Gastrocnemius medialis (tissue), 4 donors: ENCODE data around the gene MMRN2. TPM values are rescaled to one million over a fixed set of nuclear protein-coding genes. Genes with fewer than 3 reads are reported as not detected.
"Not testable (repeated sequence)": the region's sequence is repeated elsewhere in the genome, so short reads cannot be mapped to it uniquely, and the experiment has no call there.

Experiments
- ATAC-seq, 2 donors: fragments of 150-250 bp; one replicate each; pipeline ENCODE4 v1.9.1; 2016
- DNase-seq, 2 donors: peaks; one replicate each; pipeline ENCODE4 v3.0.0-alpha.2; 2019
- H3K27ac ChIP-seq, 4 donors: fragments of 200-600 bp; sonication (generic); 1 replicate in 1 of 4; 2 replicates in 3 of 4; pipeline ENCODE4 v1.5.1; 2016 to 2018; ENCODE audit warnings: mild to moderate bottlenecking in 2 of 4, moderate library complexity in 1 of 4
- H3K27me3 ChIP-seq, 3 donors: fragments of 200-600 bp; sonication (generic) in 2 of 3; 1 replicate in 1 of 3; 2 replicates in 2 of 3; pipeline versions ENCODE4 v1.5.1 to v1.6.0; 2016 to 2019; ENCODE audit warnings: mild to moderate bottlenecking in 1 of 3, moderate library complexity in 1 of 3
- H3K36me3 ChIP-seq, 2 donors: fragments of 200-600 bp; sonication (generic) in 1 of 2; one replicate each; pipeline ENCODE4 v1.5.1; 2017 to 2018
- H3K4me1 ChIP-seq, 2 donors: fragments of 200-600 bp; sonication (generic) in 1 of 2; one replicate each; pipeline ENCODE4 v1.5.1; 2016 to 2017; ENCODE audit warnings: mild to moderate bottlenecking in 2 of 2
- H3K4me3 ChIP-seq, 4 donors: fragments of 200-600 bp; sonication (generic) in 3 of 4; 1 replicate in 1 of 4; 2 replicates in 3 of 4; pipeline ENCODE4 v1.5.1; 2016 to 2019; ENCODE audit warnings: mild to moderate bottlenecking in 2 of 4
- H3K9me3 ChIP-seq, 3 donors: fragments of 200-600 bp; sonication (generic) in 2 of 3; 1 replicate in 1 of 3; 2 replicates in 2 of 3; pipeline ENCODE4 v1.5.1; 2016 to 2019
- POLR2A ChIP-seq, 2 donors: fragments of 450-650 bp; IDR thresholded peaks; one replicate each; pipeline ENCODE4 v1.6.1; 2017; ENCODE audit warnings: antibody characterized with exemption in 2 of 2, mild to moderate bottlenecking in 2 of 2, moderate library complexity in 2 of 2
- in situ Hi-C, 4 donors: fragments of 200-750 bp; cut with MboI; loops; one replicate each; pipeline versions ENCODE4 v1.15.0 to v1.8.0; 2017; ENCODE audit warnings: low sequenced_read_pairs in 4 of 4
- intact Hi-C: fragments of 100-400 bp; cut with DNase I; formaldehyde crosslinking; loops from one replicate; pipeline ENCODE4 v1.15.1; 2023; ENCODE audit warnings: low total_unique reads
- total RNA-seq, 4 donors: library from RNA; depleted of rRNA; stranded (reverse); fragments of >200 nt; gene quantifications; one replicate each; pipeline versions ENCODE4 v1.1.0 to v1.2.3, GENCODE V29; 2016
- TF ChIP-seq, protein P1 (sequence below), 5 experiments: fragments of 450-650 bp in 3 of 5; fragments of 200-600 bp in 2 of 5; sonication (generic) in 2 of 5; IDR thresholded peaks in 4 of 5; conservative IDR thresholded peaks in 1 of 5; 1 replicate in 4 of 5; 2 replicates in 1 of 5; pipeline ENCODE4 v1.5.1; 2016 to 2019; ENCODE audit warnings: antibody characterized with exemption in 5 of 5, mild to moderate bottlenecking in 3 of 5, moderate library complexity in 3 of 5

MMRN2 gene
- total RNA-seq, 4 donors from 2014 or later: 14.6 to 34.8 (median 25.8) TPM

DNA sequence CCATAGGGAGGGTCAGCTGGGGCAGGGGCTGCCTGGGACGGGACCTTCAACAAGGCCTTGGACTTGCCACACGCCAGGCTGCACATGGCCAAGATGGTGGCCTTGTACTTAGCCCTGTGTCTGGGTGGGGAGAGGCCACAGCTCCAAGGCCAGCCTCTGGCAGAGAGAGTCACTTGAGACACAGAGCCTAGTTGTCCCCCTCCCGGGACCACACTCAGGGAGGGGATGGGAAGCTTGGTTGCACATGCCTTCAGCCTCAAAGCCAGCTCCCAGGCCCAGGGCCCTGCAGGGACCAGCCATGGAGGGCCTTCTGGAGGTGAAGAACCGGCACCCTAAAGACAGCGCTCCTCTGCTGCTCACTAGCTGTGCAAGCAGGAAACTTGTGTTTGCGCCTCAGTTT, 16.7 kb downstream of the MMRN2 start:
- DNase-seq: no peak
- intact Hi-C loops: no loop called here
- no peak for TF ChIP-seq POLR2A (IDR thresholded peaks at IDR 0.05)
- TF ChIP-seq, protein P1, sequence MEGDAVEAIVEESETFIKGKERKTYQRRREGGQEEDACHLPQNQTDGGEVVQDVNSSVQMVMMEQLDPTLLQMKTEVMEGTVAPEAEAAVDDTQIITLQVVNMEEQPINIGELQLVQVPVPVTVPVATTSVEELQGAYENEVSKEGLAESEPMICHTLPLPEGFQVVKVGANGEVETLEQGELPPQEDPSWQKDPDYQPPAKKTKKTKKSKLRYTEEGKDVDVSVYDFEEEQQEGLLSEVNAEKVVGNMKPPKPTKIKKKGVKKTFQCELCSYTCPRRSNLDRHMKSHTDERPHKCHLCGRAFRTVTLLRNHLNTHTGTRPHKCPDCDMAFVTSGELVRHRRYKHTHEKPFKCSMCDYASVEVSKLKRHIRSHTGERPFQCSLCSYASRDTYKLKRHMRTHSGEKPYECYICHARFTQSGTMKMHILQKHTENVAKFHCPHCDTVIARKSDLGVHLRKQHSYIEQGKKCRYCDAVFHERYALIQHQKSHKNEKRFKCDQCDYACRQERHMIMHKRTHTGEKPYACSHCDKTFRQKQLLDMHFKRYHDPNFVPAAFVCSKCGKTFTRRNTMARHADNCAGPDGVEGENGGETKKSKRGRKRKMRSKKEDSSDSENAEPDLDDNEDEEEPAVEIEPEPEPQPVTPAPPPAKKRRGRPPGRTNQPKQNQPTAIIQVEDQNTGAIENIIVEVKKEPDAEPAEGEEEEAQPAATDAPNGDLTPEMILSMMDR (IDR thresholded peaks at IDR 0.05 in 4 of 5, conservative IDR thresholded peaks at IDR 0.05 in 1 of 5): no peak
- Histone ChIP-seq H3K27ac (no peak overlapping the region), H3K9me3 (no peaks in the 10 kb centered on the region), H3K4me1 (peaks cover 22 to 23% of the 10 kb centered on the region in 2 donors), H3K36me3 (no peaks in the 10 kb centered on the region), H3K27me3 (no peaks in the 10 kb centered on the region), H3K4me3 (no peak overlapping the region)
- ATAC-seq: no peak
- in situ Hi-C loops: loop anchor here in 1 of 4 donors (25.0 kb wide), 1 partner anchor 147 kb away; the partner anchor contains the start of genes GLUD1 and SHLD2

DNA sequence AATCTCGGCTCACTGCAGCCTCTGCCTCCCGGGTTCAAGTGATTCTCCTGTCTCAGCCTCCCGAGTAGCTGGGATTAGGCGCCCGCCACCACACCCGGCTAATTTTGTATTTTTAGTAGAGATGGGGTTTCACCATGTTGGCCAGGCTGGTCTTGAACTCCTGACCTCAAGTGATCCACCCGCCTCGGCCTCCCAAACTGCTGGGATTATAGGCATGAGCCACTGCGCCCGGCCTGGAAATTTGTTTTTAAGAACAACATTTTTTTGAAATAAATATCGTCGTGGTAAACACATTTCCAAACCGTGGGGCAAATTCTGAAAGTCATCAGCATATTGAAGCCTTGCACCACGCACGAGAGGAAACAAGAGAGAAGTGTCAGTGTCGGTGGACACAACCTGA, 17.3 kb downstream of the MMRN2 start:
- H3K36me3 ChIP-seq, ATAC-seq, H3K27me3 ChIP-seq, H3K9me3 ChIP-seq, DNase-seq, H3K4me3 ChIP-seq, H3K27ac ChIP-seq, intact Hi-C loops: not testable (repeated sequence)
- in situ Hi-C loops: loop anchor here in 1 of 4 donors (25.0 kb wide), 1 partner anchor 147 kb away; the partner anchor contains the start of genes GLUD1 and SHLD2
- H3K4me1 ChIP-seq: peaks cover 16 to 17% of the 10 kb centered on the region in 2 donors

DNA sequence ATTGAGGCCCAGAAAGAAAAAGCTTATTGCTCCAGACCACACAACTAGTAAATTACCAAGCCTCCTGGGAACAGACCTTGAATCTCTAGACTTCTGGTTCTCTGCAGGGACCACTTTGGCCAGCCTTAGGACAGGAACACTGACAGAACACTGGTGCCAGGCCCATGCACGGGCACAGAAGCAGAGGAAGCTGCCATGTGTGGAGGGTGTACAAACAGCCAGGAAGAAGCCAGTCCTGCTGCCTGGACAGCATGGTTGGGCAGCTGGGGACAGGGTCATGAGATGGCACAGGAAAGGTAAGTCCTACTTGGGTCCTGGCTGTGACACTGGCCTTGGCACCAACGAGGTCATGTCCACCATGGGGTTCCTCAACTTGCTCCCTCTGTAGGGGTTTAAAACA, 19.2 kb downstream of the MMRN2 start:
- peaks cover 0 to 5% of the 10 kb centered on the region in 2 donors for H3K4me1 ChIP-seq
- intact Hi-C loops (loop anchor here (5.0 kb wide), 1 partner anchor 209 kb away; no protein-coding TSS in a partner anchor), in situ Hi-C loops (loop anchor here in 1 of 4 donors (25.0 kb wide), 1 partner anchor 149 kb away; the partner anchor contains the start of genes GLUD1 and SHLD2)
- H3K4me3 ChIP-seq: no peak overlapping the region
- H3K9me3 ChIP-seq: no peaks in the 10 kb centered on the region
- no peak for DNase-seq
- TF ChIP-seq, protein P1 (IDR thresholded peaks at IDR 0.05 in 4 of 5, conservative IDR thresholded peaks at IDR 0.05 in 1 of 5): no peak
- TF ChIP-seq POLR2A (IDR thresholded peaks at IDR 0.05): no peak
- H3K36me3 ChIP-seq: no peaks in the 10 kb centered on the region
- ATAC-seq: no peak
- no peak overlapping the region for H3K27ac ChIP-seq
- no peaks in the 10 kb centered on the region for H3K27me3 ChIP-seq

DNA sequence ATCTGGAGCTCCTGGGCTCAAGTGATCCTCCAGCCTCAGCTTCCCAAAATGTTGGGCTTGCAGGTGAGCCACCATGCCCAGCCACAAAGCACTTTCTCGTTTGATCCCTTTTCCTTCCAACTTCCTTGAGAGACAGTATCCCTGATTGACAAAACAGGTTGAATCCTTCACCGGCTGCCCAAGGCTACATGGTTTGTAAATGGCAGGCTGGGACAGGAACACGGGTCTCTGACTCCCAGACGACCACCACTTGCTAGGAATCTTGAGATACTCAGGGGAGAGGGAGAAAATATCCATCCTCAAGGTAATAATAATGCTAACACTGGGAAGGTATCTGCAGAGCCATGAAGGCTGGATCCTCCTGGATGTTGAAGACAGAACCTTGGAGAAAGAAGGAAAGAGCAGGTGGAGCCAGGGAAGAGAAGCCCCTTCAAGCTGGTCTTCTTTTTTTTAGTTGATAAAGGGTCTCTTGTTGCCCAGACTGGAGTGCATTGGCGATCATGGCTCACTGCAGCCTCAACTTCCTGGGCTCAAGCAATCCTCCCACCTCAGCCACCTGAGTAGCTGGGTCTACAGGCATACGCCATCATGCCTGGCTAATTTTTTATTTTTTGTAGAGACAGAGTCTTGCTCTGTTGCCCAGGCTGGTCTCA, 19.8 kb downstream of the MMRN2 start:
- ATAC-seq (no peak), DNase-seq (no peak)
- in situ Hi-C loops (loop anchor here in 1 of 4 donors (25.0 kb wide), 1 partner anchor 150 kb away; the partner anchor contains the start of genes GLUD1 and SHLD2), intact Hi-C loops (loop anchor here (5.0 kb wide), 1 partner anchor 210 kb away; no protein-coding TSS in a partner anchor)
- H3K27me3 ChIP-seq: no peaks in the 10 kb centered on the region
- no peaks in the 10 kb centered on the region for H3K36me3 ChIP-seq
- peaks cover 0 to 5% of the 10 kb centered on the region in 2 donors for H3K4me1 ChIP-seq
- no peak overlapping the region for H3K27ac ChIP-seq
- no peak for TF ChIP-seq POLR2A (IDR thresholded peaks at IDR 0.05)
- TF ChIP-seq, protein P1 (IDR thresholded peaks at IDR 0.05 in 4 of 5, conservative IDR thresholded peaks at IDR 0.05 in 1 of 5): no peak
- no peak overlapping the region for H3K4me3 ChIP-seq
- H3K9me3 ChIP-seq: no peaks in the 10 kb centered on the region
